SK-N-SH treated with all-trans-retinoic acid at 6 μM for 48 hours (cell line): ENCODE results near the gene EOGT.

Experiments
- ATAC-seq: fragments of 200-7000 bp; cut with Tn5 transposase; 3 replicates; pipeline ENCODE4 v1.9.1; 2020; ENCODE audit warnings: mild to moderate bottlenecking, moderate library complexity
- CREB5 ChIP-seq: fragments of 250-450 bp; sonication (Bioruptor Pico); IDR thresholded peaks from 2 replicates; pipeline ENCODE4 v1.5.1; 2020; ENCODE audit warnings: low read depth, mild to moderate bottlenecking, moderate library complexity
- ESRRG ChIP-seq: fragments of 250-450 bp; sonication (Bioruptor Pico); IDR thresholded peaks from 2 replicates; pipeline ENCODE4 v1.6.1; 2021; ENCODE audit warnings: mild to moderate bottlenecking
- GLIS3 ChIP-seq: fragments of 250-450 bp; sonication (Bioruptor Pico); IDR thresholded peaks from 2 replicates; pipeline ENCODE4 v1.5.0; 2020; ENCODE audit warnings: mild to moderate bottlenecking, moderate library complexity
- PATZ1 ChIP-seq: fragments of 250-450 bp; sonication (Bioruptor Pico); IDR thresholded peaks from 2 replicates; pipeline ENCODE4 v1.8.0; 2020; ENCODE audit warnings: mild to moderate bottlenecking, moderate library complexity, borderline replicate concordance
- PPARA ChIP-seq: fragments of 250-450 bp; sonication (Bioruptor Pico); IDR thresholded peaks from 2 replicates; pipeline ENCODE4 v1.5.0; 2020; ENCODE audit warnings: mild to moderate bottlenecking, borderline replicate concordance
- RARB ChIP-seq: fragments of 250-450 bp; sonication (Bioruptor Pico); IDR thresholded peaks from 2 replicates; pipeline ENCODE4 v1.8.0; 2021; ENCODE audit warnings: mild to moderate bottlenecking, moderate library complexity
- SNAI2 ChIP-seq: fragments of 250-450 bp; sonication (Bioruptor Pico); IDR thresholded peaks from 2 replicates; pipeline ENCODE4 v1.5.0; 2020; ENCODE audit warnings: mild to moderate bottlenecking, moderate library complexity
- ZC3H10 ChIP-seq: fragments of 250-450 bp; sonication (Bioruptor Pico); IDR thresholded peaks from 2 replicates; pipeline ENCODE4 v1.5.1; 2021; ENCODE audit warnings: mild to moderate bottlenecking, moderate library complexity
- ZFP30 ChIP-seq: fragments of 450-650 bp; formaldehyde crosslinking; IDR thresholded peaks from 2 replicates; pipeline ENCODE4 v1.5.0; 2022; ENCODE audit warnings: mild to moderate bottlenecking, moderate library complexity
- ZNF565 ChIP-seq: fragments of 450-650 bp; formaldehyde crosslinking; conservative IDR thresholded peaks from 2 replicates; pipeline ENCODE4 v1.5.0; 2020; ENCODE audit warnings: low read depth, mild to moderate bottlenecking, moderate library complexity
- ZNF70 ChIP-seq: fragments of 450-650 bp; formaldehyde crosslinking; IDR thresholded peaks from 2 replicates; pipeline ENCODE4 v1.5.0; 2020; ENCODE audit warnings: mild to moderate bottlenecking, moderate library complexity
- TF ChIP-seq, protein P1 (sequence below): fragments of 250-450 bp; sonication (Bioruptor Pico); IDR thresholded peaks from 2 replicates; pipeline ENCODE4 v1.5.1; 2021; ENCODE audit warnings: mild to moderate bottlenecking, moderate library complexity

Gene EOGT

DNA sequence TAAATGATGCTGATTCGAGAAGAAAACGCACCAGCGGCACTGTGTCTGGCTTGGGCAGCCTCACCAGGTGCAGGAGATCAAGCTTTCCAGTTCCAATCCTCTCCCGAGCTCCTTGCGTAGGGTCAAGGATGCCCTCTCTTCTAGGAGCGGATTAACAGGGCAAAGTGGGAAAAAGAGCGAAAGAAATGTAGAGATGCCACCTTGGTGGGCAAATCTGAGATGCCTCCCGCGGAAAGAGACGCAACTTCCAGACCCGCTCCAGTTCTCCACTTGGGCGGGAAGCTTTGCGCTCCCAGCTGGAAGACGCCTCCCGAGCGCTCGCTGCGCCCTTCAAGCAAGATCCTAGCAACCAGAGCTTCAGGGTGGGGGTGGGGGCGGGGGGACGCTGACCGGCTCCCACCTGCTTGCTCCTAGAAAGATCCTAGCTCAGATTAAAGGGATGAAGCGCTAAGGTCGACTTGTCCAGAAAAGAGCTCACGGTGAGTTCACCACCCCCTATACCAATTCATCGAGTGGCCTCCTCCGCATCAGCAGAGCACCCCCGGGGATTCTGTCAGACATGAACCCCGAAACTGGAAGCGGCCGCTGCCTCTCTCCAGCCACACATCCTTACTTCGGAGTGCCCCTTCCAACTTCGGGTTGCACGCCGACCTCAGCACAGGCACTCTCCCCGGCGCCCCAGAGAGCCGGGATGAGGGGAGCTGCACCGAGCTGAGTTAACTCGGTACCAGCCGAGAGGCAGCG is 81.9 kb downstream of the EOGT start:
- TF ChIP-seq ZC3H10 (CRISPR knock-in tag) (no peak), ESRRG (CRISPR knock-in tag) (no peak), ZFP30 (CRISPR knock-in tag) (no peak), ZNF70 (CRISPR knock-in tag) (no peak), GLIS3 (CRISPR knock-in tag) (no peak), CREB5 (no peak), PPARA (no peak), PATZ1 (no peak), SNAI2 (CRISPR knock-in tag) (no peak), RARB (CRISPR knock-in tag) (no peak), ZNF565 (no peak)
- TF ChIP-seq, protein P1, sequence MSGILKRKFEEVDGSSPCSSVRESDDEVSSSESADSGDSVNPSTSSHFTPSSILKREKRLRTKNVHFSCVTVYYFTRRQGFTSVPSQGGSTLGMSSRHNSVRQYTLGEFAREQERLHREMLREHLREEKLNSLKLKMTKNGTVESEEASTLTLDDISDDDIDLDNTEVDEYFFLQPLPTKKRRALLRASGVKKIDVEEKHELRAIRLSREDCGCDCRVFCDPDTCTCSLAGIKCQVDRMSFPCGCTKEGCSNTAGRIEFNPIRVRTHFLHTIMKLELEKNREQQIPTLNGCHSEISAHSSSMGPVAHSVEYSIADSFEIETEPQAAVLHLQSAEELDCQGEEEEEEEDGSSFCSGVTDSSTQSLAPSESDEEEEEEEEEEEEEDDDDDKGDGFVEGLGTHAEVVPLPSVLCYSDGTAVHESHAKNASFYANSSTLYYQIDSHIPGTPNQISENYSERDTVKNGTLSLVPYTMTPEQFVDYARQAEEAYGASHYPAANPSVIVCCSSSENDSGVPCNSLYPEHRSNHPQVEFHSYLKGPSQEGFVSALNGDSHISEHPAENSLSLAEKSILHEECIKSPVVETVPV: no peak
- TF ChIP-seq, all 23 proteins: peak for 0
- ATAC-seq: no peak
